Panc1 (cell line): ENCODE measurements around the gene MSN.

Experiments used
- CTCF ChIP-seq: fragments of 450-650 bp; IDR thresholded peaks from 2 replicates; pipeline ENCODE4 v1.5.1; 2017; ENCODE audit warnings: mild to moderate bottlenecking
- POLR2AphosphoS5 ChIP-seq: IDR thresholded peaks from 2 replicates; pipeline ENCODE4 v1.6.1; 2012; ENCODE audit warnings: mild to moderate bottlenecking, low read depth, low read length, moderate library complexity
- REST ChIP-seq, 2 experiments: IDR thresholded peaks; 2 replicates each; pipeline ENCODE4 v1.6.1; 2011 to 2012; ENCODE audit warnings: low read depth in 2 of 2, control low read depth in 1 of 2, low read length in 1 of 2, mild to moderate bottlenecking in 1 of 2, moderate library complexity in 1 of 2; ENCODE audit not compliant: insufficient read depth in 1 of 2
- SIN3A ChIP-seq: IDR thresholded peaks from 2 replicates; pipeline ENCODE4 v1.6.1; 2012; ENCODE audit warnings: low read depth, mild to moderate bottlenecking, low read length, moderate library complexity, borderline replicate concordance; ENCODE audit not compliant: insufficient read depth

GRCh38 chrX:65783746-65784145, 116.3 kb downstream of the MSN start:
- TF ChIP-seq CTCF (no peak), POLR2AphosphoS5 (no peak), SIN3A (no peak), REST (IDR thresholded peaks at IDR 0.05; ENCODE audit: insufficient read depth in 1 of 2, low read depth in 2 of 2, low read length in 1 of 2) (no peak)
